Effector memory CD4-positive, alpha-beta T cell (primary cell): Measurements from ENCODE around the gene GGT6.

Experiments
- DNase-seq, 3 donors: peaks; one replicate each; pipeline ENCODE4 v3.0.0-alpha.2; 2020
- H3K27ac ChIP-seq: 2 replicates; pipeline ENCODE4 v1.7.0; 2013; ENCODE audit warnings: mild to moderate bottlenecking, low read length, moderate library complexity; ENCODE audit not compliant: insufficient read depth, poor library complexity, severe bottlenecking
- H3K27me3 ChIP-seq: replicated peaks from 2 replicates; pipeline ENCODE4 v1.7.0; 2013; ENCODE audit warnings: mild to moderate bottlenecking, low read length; ENCODE audit not compliant: insufficient read depth, control insufficient read depth, poor library complexity, severe bottlenecking
- H3K36me3 ChIP-seq: 2 replicates; pipeline ENCODE4 v1.7.0; 2013; ENCODE audit warnings: mild to moderate bottlenecking, low read length, moderate library complexity; ENCODE audit not compliant: control insufficient read depth, insufficient read depth
- H3K4me1 ChIP-seq: 2 replicates; pipeline ENCODE4 v1.7.0; 2013; ENCODE audit warnings: low read length, mild to moderate bottlenecking; ENCODE audit not compliant: control insufficient read depth, insufficient read depth, poor library complexity, severe bottlenecking
- H3K4me3 ChIP-seq: 2 replicates; pipeline ENCODE4 v1.7.0; 2013; ENCODE audit warnings: low read length, low read depth, mild to moderate bottlenecking; ENCODE audit not compliant: insufficient read depth, poor library complexity, severe bottlenecking
- H3K9me3 ChIP-seq: 2 replicates; pipeline ENCODE4 v1.7.0; 2013; ENCODE audit warnings: mild to moderate bottlenecking, low read length, moderate library complexity; ENCODE audit not compliant: control insufficient read depth

GGT6 gene

DNA sequence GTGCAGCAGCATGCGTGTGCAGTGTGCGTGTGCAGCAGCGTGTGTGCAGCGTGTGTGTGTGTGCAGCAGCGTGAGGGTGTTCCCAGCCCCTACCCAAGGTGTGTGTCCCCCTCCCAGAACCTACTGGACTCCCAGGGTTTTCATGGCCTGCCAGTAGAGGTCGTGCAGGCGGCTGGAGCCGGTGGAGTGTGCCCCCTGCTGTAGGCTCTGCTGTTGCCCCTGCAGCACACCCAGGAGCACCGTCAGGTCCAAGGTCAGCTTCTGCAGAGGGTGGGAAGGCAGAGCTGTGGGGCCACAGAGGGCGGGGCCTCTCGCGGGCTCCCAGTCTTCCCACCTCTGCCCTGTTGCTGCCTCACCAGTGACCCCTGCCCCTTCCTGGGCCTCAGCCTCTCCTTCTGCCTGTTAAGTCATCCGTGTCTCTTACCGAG lies 20.1 kb downstream of the GGT6 start:
- no peak overlapping the region for H3K4me3 ChIP-seq
- H3K27ac ChIP-seq: no peak overlapping the region
- H3K27me3 ChIP-seq: no peaks in the 10 kb centered on the region
- no peak for DNase-seq
- peaks cover 64% of the 10 kb centered on the region for H3K36me3 ChIP-seq
- no peaks in the 10 kb centered on the region for H3K4me1 ChIP-seq
- H3K9me3 ChIP-seq: no peaks in the 10 kb centered on the region

DNA sequence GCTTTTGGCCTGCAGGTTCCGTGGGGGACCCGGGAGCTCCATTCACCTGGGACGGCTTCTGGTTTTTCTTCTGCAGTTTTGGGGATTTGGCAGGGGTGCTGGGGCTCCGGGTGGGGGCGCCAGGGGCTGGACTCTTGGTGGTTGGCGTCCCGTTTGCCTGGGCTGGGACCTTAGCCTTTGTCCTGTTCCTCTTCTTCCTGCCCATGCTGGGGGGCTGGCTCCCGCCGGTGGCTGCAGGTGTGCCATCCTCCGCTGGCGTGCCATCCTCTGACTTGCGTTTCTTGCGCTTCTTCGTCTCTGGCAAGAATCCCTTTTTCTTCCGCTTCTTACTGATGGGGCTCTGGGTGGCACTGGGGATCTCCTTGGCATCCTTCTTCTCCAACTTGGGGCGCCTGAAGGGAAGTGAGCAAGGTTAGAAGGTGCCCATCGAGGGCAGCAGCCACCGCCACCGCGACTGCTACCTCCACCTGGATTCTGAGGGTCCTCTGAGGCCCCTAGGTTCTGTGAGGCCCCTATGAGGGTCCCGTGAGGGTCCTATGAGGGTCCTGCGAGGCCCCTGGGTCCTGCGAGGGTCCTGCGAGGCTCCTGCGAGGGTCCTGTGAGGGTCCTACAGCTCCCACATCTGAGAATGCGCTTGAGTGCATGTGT lies 20.7 kb downstream of the GGT6 start:
- peaks cover 61% of the 10 kb centered on the region for H3K36me3 ChIP-seq
- no peak for DNase-seq
- no peak overlapping the region for H3K27ac ChIP-seq
- no peak overlapping the region for H3K4me3 ChIP-seq
- no peaks in the 10 kb centered on the region for H3K9me3 ChIP-seq
- no peaks in the 10 kb centered on the region for H3K4me1 ChIP-seq
- no peaks in the 10 kb centered on the region for H3K27me3 ChIP-seq

DNA sequence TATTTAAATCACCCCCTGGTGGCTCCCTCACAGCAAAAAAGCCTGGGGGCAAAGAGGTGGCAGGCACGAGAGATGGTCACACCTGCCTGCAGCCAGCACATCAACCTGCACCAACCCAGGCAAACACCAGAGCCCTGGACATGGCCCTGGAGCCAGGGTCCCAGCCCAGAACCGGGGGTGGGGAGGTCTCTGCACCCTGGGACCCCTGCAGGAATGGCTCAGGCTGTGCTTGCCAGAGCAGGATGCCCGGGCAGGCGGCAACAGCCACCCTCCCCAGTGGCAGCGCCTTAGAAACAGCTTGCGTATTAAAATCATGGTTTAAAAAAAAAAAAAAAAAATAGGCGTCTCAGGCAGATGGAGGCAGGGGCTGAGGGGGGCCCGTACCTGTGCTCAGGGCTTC lies 21.4 kb downstream of the GGT6 start:
- Histone ChIP-seq H3K4me3 (no peak overlapping the region), H3K9me3 (no peaks in the 10 kb centered on the region), H3K27ac (no peak overlapping the region), H3K27me3 (no peaks in the 10 kb centered on the region), H3K36me3 (peaks cover 57% of the 10 kb centered on the region), H3K4me1 (no peaks in the 10 kb centered on the region)
- DNase-seq: no peak

DNA sequence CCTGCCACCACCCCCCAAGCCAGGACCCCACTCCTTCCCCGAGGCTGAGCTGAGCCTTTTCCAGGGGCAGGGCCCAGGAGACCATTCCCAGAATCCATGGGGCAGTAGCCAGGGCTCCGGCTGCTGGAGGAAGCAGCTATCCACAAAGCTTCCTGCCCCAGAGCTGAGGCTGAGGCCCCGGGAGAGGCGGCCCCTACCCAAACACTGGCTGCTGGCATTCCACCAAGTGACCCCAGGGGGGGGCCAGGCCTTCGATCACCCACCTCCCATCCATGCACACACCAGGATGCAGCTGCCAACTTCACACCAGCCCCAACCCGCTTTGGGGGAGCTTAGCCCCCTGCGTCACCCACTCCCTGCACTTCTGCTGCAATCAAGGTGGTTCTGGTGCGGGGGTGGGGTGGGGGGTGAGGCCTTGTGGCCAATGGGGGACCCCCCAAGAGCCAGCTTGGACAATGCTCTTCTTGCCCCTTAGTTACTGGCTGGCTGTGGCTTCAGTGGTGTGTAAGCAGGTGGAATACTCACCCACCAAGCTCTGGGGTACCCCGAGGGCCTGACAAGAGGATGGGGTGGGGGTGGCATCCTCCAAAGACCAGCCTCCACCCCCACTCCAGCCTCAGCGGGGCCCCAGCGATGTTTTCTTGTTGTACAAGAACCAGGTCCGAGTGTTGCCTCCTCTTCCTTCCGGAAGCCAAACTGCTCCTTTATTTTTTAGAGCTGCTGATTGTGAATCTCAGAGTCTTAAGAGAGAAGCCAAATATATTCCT lies 22.0 kb downstream of the GGT6 start:
- H3K4me1 ChIP-seq: no peaks in the 10 kb centered on the region
- no peaks in the 10 kb centered on the region for H3K9me3 ChIP-seq
- H3K36me3 ChIP-seq: peaks cover 51% of the 10 kb centered on the region
- no peak for DNase-seq
- no peaks in the 10 kb centered on the region for H3K27me3 ChIP-seq
- no peak overlapping the region for H3K4me3 ChIP-seq
- no peak overlapping the region for H3K27ac ChIP-seq

DNA sequence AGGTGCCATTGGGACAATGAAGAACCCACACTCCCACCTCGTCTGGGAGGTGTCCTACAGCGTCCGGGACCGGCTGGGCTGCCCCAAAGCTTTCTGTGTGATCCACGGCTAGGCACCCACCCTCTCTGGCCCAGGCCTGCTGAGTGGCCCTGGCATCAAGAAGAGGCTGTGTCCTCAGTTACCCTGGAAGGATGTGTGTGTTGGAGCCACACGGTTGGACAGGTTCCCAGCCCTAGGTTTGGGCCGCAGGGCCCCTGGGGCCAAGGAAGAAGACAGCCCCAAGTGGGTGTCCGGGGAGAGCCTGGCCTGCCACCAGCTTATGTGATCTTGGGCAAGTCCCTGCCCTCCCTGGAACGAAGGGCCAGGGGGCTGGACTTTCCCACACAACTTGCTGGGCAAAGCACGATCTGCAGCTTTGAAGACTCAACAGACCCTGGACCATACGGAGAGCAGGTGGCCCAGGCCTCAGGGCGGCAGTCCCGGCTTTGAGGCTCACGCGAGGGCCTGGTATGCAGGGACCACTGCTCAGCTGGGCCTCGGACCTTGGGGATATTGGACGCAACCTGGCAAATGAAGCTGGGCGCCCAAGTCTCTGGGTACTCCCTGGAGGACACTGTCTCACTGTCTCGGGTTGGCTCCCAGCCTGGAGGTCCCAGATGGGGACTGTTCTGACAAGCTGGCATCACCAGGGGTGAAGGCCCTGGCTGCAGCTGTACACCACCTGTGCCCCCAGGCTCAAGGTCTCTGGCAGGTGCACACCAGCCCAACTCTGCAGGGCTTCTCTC lies 22.7 kb downstream of the GGT6 start:
- no peak for DNase-seq
- Histone ChIP-seq H3K27me3 (no peaks in the 10 kb centered on the region), H3K4me3 (no peak overlapping the region), H3K9me3 (no peaks in the 10 kb centered on the region), H3K27ac (no peak overlapping the region), H3K4me1 (no peaks in the 10 kb centered on the region), H3K36me3 (peaks cover 43% of the 10 kb centered on the region)

DNA sequence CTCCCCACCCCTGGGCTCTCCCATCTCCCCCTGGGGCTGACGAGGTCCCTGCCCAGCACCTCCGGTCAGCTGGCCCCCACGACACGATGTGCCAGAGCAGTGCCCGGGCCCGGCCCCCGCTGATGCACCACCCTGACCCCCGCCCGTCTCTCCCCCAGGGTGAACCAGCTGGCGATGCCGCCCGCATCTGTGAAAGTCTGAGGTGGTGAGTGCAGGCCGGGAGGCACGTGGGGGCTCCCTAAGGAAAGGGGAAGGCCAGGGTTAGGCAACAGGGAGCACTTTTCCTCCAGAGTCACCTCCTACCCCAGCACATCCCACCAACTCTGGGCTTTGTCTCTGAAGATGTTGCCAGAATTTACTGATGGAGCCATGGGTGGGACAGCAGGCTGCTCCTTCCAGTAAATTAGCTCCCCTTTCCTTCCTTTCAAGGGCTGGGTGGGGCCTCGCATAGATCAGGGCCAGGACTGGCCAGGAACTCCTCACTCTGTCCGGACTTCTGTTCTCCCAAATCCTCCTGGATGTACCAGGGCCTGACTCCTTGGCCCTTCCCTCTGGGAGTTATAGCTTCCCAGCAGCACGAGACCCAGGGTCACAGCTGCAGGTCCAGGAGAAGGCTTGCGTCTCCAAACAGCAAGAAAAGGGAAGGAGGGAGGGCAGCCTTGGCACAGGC lies 23.5 kb downstream of the GGT6 start:
- H3K4me1 ChIP-seq: no peaks in the 10 kb centered on the region
- H3K4me3 ChIP-seq: no peak overlapping the region
- no peak for DNase-seq

DNA sequence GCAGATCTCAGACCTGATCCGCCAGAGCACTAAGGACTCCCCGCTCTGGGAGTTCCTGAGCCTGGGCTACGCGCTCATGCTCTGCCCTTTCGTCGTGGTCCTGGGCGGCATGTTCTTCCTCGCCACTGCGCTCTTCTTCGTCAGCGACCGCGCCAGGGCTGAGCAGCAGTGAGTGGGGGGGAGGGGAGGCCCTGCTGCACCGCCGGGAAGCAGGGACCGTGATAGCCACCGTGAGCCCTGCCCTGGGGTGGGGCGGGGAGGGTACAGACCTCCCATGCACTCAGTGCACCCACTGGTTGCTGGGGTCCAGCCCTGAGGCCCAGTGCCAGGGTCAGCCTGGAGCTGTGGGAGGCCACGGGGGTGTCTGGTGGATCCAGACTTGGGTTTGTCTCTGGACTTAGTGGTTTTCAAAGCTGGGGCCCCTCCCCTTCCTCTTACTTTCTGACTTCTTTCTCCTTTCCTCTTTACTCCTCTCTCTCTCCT lies 24.1 kb downstream of the GGT6 start:
- Histone ChIP-seq H3K36me3 (peaks cover 30% of the 10 kb centered on the region), H3K4me3 (no peak overlapping the region), H3K4me1 (no peaks in the 10 kb centered on the region), H3K27ac (no peak overlapping the region), H3K27me3 (no peaks in the 10 kb centered on the region), H3K9me3 (no peaks in the 10 kb centered on the region)
- no peak for DNase-seq

More for the DNA sequence above, 23.5 kb downstream of the GGT6 start:
- Histone ChIP-seq H3K9me3 (no peaks in the 10 kb centered on the region), H3K36me3 (peaks cover 36% of the 10 kb centered on the region), H3K27me3 (no peaks in the 10 kb centered on the region), H3K27ac (no peak overlapping the region)

DNA sequence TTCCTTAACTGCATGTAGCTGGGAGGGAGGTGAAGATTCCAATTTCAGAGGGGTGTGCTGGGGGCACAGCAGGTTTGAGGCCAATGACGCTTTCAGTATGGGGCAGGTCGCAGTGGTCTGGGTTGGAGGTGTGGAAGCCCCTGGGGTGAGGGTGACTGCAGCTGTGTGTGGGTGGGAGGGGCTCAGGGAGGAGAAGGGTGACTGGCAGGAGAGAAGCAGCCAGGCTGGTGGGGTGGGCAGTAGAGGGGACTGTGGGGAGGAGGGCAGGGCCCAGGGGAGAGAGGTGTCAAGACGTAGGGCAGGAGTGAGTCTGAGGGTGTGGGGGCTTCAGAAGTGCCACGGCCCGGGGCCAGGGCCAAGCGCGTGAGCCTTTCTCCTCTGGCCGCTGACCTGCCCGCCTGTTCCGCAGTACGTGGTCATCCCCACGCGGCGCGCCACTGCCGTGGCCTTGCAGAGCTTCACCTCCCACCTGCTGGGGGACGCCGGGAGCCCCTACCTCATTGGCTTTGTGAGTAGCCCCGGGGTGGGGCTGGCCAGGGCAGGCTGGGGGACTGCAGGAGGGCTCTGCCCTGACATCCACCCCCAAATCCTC lies 24.6 kb downstream of the GGT6 start:
- DNase-seq: no peak
- H3K27me3 ChIP-seq: no peaks in the 10 kb centered on the region

DNA sequence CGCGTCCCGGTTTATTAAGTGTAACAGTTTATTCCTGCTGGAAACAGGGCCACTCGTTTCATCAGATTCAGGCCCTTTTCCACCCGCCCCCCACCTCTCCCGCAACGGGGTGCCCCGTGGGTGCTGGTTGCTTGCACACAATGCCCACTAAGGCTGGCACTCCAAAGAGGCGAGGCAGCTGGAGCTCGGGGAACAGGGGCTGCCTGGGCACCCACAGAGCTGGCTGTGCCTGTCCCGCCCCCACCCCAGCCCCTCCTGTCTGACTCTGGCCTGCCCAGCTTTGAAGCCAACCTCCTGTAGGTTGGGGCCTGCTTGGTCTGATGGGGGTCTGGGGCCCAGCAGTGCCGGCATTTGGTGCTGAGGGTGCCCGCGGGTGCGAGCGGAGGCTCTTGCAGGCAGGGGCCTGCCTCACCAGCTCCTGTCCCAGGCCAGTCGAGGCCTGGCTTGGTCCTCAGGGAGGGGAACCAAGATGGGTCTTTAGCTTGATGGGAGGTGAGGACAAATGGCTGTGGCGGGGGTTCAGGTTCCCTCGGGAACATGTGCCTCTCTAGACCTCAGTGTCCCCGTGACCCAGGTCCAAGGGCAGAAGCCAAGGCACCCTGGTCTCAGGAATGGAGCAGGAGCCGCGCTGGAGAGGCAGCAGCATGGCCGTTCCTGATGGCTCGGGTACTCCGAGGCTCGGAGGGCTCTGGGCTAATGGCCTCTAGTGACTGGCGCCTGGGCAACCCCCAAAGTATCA lies 25.3 kb downstream of the GGT6 start:
- Histone ChIP-seq H3K9me3 (no peaks in the 10 kb centered on the region), H3K4me3 (no peak overlapping the region), H3K36me3 (peaks cover 18% of the 10 kb centered on the region), H3K27me3 (no peaks in the 10 kb centered on the region), H3K4me1 (no peaks in the 10 kb centered on the region), H3K27ac (no peak overlapping the region)
- DNase-seq: no peak

More for the DNA sequence above, 24.6 kb downstream of the GGT6 start:
- H3K4me1 ChIP-seq: no peaks in the 10 kb centered on the region
- peaks cover 24% of the 10 kb centered on the region for H3K36me3 ChIP-seq
- H3K27ac ChIP-seq: no peak overlapping the region
- no peaks in the 10 kb centered on the region for H3K9me3 ChIP-seq
- H3K4me3 ChIP-seq: no peak overlapping the region
